Measurements from ENCODE around the gene MAP6. TPM values are rescaled to one million over a fixed set of nuclear protein-coding genes. Genes with fewer than 3 reads are reported as not detected.

MAP6 gene
- total and polyA plus RNA-seq, 9 of the 15 experiments (the other 6 are each of a cell fraction or from before 2014, with no cell fraction given): not detected

GRCh38 chr11:75689863-75690609, 21.2 kb upstream of the MAP6 start (continued):
- TF ChIP-seq ETV6 (IDR thresholded peaks at IDR 0.05; ENCODE audit: borderline replicate concordance in 1 of 2, low read depth in 2 of 2, low read length in 1 of 2) (no peak), ETV6 (CRISPR knock-in tag; IDR thresholded peaks at IDR 0.05; ENCODE audit: borderline replicate concordance) (no peak), ZNF551 (CRISPR knock-in tag; IDR thresholded peaks at IDR 0.05) (no peak), TSC22D4 (tag; IDR thresholded peaks at IDR 0.05) (no peak), KLF16 (IDR thresholded peaks at IDR 0.05) (no peak), HMBOX1 (IDR thresholded peaks at IDR 0.05) (0 out of 2 replicates have a peak, but pooled peaks have one; percentile 15), ZBTB17 (CRISPR knock-in tag; IDR thresholded peaks at IDR 0.05) (no peak), SFPQ (IDR thresholded peaks at IDR 0.05; ENCODE audit: low read depth, low read length) (no peak), SAFB2 (IDR thresholded peaks at IDR 0.05; ENCODE audit: borderline replicate concordance, low read depth, low read length, severe bottlenecking) (no peak), PTTG1 (tag; IDR thresholded peaks at IDR 0.05; ENCODE audit: low read depth) (no peak), MNT (conservative IDR thresholded peaks at IDR 0.05) (peak; percentile 21 to 38; a peak in 2 of 4 replicates), ZNF134 (CRISPR knock-in tag; conservative IDR thresholded peaks at IDR 0.05) (no peak), JUND (IDR thresholded peaks at IDR 0.05; ENCODE audit: borderline replicate concordance, low read depth, low read length) (peak; percentile 69; the same call in 1 of the 2 replicates), JUND (tag; IDR thresholded peaks at IDR 0.05; ENCODE audit: borderline replicate concordance, low read depth, low read length) (peak; percentile 73; the same call in 2 of the 3 replicates), IFI16 (CRISPR knock-in tag; IDR thresholded peaks at IDR 0.05) (no peak)

All from K562 (cell line).